ENCODE measurements around the gene IL19. TPM values are rescaled to one million over a fixed set of nuclear protein-coding genes. Genes with fewer than 3 reads are reported as not detected.
A peak's percentile ranks its signal among the peaks of the same experiment; 100 is the strongest.
"Not testable (repeated sequence)": the region's sequence is repeated elsewhere in the genome, so short reads cannot be mapped to it uniquely, and the experiment has no call there.

The IL19 gene
- total RNA-seq, 1 experiment from 2014 or later, result not detected

DNA sequence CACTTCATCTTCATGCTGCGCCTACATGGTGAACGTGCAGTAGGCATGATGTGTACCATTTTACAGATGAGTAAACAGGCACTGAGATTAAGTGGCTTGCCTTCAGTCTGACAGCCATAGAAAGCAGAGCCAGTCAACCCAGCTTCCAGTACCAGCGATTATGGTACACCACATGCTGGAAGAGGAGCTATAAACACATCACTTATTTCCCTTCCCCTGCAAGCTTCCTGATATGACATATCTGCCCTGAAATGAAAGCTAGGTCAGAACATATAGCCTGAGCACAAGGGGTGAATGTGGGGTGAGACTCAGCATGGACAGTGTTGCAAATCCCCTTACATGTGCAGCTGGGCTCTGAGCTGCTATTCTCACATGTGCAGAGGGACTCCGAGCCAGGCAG, 61.1 kb downstream of the IL19 start:
- no peak for DNase-seq (ENCODE audit: low spot score)

DNA sequence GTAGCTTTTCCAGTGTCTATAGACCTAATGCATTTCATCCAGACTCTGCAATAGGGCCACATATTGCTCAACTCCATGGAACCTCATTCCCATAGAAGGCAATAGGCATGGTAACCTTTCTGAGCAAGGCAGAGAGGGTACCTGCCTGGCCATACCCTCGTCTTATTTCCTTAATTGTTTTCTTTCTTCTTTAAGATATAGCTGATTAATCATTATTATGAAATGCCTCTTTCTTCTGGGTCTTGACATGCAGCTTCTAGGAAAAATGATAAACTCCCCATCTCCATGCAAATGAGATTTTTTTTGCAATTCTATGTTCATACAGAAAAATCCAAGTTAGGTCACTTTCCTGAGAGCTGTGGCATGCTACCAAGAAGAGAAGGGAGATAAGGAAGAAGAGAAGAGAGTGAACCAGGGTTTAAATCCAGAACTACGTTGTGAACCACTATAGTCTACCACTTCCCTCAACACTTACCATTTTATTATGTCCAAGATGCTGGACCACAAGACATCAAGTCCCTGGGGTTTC, 61.8 kb downstream of the IL19 start:
- DNase-seq (ENCODE audit: low spot score), result no peak

DNA sequence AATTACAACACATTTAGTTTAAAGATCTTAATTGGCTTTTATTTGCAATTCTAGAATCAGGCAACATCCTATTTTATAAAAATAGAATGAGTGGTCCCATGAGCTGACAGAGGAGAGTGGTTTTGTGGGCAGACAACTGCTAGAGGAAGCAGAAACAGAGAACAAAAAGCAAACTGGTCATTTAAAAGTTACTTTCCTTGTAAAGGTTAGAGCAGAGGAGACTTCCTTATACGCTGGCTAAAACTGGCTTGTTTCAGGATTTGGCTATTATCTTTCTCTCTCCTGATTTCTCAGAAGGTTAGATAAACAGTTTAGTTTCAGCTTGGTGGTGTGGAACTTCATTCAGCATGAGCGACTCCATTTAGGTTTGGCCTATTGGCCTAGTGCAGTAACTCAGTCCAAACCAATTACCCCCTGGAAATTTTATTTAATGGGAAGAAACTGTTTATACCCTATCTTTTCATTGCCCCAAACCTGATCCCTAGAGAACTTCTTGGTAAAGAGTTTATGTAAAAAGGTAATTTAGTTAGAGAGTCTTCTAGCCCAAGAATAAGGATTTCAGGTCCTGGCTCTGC, 62.6 kb downstream of the IL19 start:
- no peak for DNase-seq (ENCODE audit: low spot score)

DNA sequence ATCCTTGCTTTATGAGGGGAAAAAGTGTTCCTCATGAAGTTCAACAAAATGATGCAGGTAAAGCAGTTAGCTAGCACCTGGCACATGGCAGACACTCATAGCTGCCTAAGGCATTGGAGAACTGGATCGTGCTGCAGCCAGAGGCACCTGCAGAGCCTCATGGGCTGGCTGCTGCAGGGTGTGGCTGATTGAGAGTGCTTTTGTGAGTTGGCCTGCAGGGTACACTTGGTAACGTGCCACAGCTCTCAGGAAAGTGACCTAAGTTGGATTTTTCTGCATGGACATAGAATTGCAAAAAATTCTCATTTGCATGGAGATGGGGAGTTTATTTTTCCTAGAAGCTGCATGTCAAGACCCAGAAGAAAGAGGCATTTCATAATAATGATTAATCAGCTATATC, 63.2 kb downstream of the IL19 start:
- DNase-seq (ENCODE audit: low spot score), result no peak

DNA sequence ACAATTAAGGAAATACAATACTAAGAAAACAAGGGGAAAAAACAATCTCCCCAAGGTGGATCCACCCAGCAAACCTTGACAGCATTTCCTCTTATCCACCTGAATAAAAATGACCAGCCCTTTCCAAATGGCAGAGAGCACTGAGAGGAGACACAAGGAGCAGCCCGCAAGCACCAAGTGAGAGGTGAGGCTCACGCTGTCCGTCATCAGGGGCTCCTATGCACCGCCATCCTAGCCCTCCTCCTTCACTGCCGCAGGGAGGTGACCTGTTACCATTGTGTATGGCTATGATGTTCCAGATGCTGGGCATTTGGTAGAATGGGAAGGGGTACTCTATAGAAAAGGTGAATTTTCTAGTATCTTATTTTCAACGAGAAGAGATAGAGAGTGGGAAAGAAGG, 63.6 kb downstream of the IL19 start:
- DNase-seq (ENCODE audit: low spot score), result no peak

DNA sequence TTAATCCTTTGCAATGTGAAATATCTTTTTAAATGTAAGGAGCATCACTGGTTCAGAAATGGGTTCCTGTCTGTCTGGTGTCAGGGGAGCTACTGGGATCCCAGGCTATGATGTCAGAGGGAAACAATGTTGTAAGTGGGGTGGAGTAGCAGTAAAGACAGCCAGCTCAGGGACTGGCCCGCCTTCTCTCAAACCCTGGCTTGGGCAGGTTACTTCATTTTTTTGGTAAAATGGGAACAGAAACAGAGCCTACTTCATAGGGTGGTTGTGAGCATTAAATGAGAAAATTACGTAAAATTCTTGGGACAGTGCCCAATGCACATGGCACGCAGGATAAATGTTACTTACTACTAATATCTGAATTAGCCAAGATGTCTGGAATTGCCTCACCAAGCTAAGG, 64.1 kb downstream of the IL19 start:
- no peak for DNase-seq (ENCODE audit: low spot score)

DNA sequence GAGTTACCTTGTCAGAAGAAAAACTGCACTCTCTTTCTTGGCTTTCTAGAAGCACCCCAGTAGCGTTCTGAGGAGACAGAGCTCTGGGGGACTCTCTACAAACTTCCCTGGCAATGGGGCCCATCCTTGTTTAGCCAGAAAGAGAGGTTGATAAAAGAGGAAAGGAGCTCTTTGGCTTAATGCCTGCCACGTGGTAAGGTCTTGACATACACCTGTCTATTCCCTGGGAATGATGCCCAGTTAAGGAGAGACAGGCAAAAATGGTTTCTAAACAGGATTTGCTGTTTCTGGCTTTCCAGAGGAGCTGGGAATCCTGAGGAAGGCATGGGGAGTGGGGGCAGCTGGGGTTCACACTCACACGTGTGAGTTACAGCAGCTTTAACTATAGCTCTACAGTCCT, 64.6 kb downstream of the IL19 start:
- DNase-seq (ENCODE audit: low spot score), result no peak

DNA sequence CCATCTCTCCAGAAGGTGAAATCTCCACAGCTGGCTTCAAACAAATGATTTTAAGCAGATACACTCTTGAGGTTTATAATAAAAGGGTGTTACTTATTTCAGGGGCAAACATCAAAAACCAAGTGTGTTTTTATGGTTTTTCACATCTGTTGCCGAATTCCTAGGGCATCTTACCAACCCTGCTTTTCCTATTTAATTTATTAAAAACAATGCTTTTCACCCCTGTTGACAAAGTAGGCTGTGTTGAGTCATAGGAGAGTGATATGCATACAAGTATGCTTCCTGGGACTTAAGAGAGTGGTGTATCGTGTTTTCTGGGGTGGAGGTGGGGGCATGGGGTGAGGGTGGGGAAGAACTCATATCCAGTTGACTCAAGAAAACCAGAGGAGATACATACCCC, 65.5 kb downstream of the IL19 start:
- no peak for DNase-seq (ENCODE audit: low spot score)

DNA sequence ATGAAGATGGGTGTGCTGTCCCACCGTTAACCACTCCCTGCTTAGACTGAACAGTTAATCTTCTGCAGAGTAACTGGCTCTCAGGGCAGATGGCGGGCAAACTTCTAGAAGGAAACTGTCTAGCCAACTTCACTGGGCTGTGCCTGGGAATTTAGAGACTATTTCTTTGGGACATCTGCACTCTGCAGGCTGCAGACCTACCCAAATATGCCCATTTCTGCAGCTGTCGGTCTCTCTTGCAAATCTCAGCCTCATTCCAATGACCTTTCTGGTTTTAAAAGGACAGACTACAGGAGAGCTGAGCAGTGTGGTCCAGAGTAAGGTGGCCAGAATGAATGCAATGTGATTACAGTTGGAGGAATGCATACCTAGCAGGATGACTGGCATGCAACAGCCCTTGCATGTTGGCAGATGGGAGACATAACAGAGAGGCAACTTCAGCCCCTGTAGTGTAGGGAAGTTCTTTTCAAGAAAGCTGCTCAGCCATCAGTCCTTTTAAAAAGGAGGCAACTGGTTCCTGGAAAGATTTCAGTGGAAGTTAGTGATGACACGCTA, 68.5 kb downstream of the IL19 start:
- no peak for DNase-seq (ENCODE audit: low spot score)

DNA sequence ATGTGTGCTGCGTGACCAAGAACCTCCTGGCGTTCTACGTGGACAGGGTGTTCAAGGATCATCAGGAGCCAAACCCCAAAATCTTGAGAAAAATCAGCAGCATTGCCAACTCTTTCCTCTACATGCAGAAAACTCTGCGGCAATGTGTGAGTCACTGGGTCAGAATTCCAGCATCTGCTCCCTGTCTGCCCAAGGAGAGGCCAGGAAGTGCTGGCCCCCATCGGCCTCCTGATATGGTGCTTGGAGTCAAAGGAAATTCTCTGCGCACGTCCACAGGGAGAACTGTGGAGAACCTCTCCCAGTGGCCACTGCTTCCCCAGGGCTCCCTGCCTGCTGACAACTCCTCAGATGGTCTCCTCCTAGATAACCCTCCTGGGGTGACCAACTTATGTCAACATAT, 69.3 kb downstream of the IL19 start:
- peak; percentile 60 for DNase-seq (ENCODE audit: low spot score)

DNA sequence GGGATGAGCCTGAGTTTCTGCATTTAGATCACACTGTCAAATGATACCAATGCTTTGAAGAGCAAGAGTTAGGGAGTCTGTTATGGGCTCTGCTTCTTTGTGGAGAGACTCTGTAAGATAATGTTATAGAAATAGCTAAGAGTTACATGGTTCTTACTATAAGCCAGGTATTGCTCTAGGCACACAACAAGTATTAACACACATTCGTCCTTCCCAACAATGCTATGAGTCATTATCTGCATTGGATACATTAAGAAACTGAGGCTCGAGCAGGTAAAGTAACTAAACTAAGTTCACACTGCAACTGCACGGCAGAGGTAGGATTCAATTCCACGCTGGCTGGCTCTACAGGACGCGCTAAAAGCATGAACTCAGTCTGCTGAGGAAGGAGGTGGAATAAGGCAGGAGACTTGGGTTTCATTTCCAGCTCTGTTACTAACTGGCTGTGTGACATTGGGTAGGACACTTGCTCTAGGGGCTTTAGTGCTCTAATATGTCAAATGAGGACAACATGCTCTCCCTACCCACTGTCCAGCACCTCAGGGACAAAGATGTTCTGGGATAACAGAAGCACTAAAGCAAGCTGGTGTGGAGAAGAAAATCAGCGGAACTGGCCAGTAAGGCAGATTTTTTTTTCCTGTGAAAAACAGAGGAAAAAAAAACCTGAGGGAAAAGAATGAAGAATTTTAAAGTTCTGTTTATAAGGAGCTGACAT, 71.2 kb downstream of the IL19 start:
- DNase-seq (ENCODE audit: low spot score), result no peak

DNA sequence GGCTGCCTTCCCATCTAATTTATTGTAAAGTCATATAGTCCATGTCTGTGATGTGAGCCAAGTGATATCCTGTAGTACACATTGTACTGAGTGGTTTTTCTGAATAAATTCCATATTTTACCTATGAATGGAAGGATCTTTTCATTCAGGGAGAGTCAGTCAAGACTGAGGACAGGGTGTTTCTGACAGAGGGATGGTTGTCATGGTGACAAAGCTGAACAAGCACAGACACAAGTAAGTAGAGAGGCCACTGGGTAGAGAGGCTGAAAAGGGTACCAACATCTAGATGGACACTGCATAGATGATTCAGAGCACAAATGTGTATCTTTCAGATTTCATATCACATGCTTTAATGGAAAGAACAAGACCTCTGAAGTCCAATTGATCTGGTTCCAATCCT, 72.3 kb downstream of the IL19 start:
- DNase-seq (ENCODE audit: low spot score), result no peak

DNA sequence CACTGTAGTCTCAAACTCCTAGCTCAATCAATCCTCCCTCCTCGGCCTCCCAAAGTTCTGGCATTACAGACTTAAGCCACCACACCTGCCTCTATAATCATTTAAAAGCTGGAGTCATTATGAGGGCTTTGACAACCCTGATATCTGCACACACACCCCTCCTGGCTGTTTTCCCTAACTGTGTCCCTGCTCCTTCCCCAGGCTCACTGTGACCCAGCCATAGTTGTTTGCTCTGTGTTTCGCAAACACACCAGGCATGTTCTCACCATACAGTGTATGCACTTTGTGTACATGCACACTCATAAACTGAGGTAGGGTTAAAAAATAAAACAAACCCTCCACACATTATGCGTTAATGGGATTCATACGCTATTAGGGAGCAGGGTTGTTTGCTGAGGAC, 73.1 kb downstream of the IL19 start:
- DNase-seq (ENCODE audit: low spot score), result no peak

DNA sequence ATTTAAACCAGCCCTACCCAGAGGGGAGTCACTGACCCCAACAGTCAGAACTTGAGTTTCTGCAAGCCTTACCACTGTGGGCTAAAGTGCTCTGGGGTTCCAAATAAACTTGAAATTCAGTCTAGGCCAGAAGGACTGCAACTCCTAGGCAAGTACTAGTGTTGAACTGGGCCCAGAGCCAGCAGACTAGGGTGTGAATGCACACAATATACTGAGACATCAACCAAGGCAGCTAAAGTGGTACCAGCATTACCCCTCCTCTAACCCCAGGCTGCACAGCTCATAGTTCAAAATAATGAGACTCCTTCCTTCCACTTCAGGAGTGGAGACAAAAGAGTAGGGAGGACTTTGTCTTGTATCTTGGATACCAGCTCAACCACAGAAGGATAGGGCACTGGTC, 75.9 kb downstream of the IL19 start:
- DNase-seq (ENCODE audit: low spot score), result no peak

DNA sequence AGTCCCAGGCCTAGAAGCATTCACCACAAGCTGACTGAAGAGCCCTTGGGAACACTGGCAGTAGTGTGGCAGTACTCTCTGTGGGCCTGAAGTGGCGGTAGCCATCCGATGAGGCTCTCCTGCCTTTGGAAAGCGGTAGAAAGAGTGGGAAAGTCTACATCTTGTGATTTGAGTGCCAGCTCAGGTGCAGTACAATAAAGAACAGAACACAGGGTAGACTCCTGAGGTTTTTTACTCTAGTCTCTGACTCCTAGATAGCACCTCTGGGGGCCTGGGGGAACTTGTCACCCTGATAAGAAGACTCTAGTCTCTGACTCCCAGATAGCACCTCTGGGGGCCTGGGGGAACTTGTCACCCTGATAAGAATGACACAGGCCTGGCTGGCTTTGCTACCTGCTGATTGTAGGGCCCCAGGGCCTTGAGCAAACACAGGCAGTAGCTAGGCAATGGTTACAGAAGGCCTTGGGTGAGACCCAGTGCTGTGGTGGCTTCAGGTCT, 76.8 kb downstream of the IL19 start:
- DNase-seq (ENCODE audit: low spot score), result no peak

DNA sequence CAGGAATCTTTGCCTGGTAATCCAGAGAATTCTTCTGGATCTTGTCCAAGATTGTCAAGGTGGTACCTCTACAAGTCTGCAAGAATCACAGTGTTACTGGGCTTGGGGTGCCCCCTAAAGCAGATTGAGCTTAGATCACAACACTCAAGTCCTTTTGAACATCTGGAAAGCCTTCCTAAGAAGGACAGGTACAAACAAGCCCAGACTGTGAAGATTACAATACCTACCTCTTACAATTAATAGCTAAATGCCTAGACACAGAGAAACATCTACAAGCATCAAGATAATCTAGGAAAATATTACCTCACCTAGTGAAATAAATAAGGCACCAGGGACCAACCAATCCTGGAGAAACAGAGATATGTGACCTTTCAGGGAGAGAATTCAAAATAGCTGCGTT, 77.4 kb downstream of the IL19 start:
- no peak for DNase-seq (ENCODE audit: low spot score)

DNA sequence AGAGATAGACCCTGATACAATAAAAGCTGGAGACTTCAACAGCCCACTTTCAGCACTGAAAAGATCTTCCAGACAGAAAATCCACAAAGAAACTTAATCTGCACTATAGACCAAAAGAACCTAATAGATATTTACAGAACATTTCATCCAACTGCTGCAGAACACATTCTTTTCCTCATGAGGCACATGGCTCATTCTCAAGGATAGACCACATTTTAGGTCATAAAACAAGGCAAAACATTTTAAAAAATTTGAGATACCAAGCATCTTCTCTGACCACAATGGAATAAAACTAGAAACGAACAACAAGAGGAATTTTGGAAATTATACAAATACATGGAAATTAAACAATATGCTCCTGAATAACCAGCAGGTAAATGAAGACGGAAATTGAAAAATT, 79.8 kb downstream of the IL19 start:
- DNase-seq (ENCODE audit: low spot score), result no peak

DNA sequence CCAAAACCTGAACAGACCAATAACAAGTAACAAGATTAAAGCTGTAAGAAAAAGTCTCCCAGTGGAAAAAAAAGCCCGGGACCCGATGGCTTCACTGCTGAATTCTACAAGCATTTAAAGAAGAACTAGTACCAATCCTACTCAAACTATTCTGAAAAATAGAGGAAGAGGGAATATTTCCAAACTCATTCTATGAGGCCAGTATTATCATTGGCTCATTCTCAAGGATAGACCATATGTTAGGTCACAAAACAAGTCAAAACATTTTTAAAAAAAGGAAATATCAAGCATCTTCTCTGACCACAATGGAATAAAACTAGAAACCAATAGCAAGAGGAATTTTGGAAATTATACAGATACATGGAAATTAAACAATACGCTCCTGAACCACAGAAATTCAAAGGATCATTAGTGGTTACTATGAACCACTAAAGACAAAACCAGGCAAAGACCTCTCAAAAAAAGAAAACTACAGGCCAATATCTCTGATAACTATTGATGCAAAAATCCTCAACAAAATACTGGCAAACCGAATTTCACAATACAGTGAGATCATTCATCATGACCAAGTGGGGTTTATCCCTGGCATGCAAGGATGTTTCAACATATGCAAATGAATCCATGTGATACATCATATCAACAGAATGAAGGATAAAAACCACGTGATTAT, 80.9 kb downstream of the IL19 start:
- DNase-seq (ENCODE audit: low spot score), result no peak

DNA sequence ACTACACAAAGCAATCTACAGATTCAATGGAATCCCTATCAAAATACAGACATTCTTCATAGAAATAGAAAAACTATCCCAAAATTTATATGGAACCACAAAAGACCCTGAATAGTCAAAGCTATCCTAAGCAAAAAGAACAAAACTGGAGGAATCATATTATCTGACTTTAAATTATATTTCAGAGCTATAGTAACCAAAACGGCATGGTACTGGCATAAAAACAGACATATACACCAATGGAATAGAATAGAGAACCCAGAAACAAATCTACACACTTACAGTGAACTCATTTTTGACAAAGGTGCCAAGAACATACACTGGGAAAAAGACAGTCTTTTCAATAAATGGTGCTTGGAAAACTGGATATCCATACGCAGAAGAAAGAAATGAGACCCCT, 82.1 kb downstream of the IL19 start:
- DNase-seq (ENCODE audit: low spot score), result not testable (repeated sequence)

DNA sequence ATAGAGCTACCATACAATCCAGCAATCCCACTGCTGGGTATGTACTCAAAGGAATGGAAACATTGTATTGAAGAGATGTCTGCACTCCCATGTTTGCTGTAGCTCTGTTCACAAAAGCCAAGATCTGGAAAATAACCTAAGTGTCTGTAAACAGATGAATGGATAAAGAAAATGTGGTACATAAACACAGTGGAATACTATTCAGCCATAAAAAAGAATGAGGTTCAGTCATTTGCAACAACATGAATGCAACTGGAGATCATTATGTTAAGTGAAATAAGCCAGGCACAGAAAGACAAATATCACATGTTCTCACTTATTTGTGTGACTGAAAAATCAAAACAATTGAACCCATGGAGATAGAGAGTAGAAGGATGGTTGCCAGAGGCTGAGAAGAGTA, 83.1 kb downstream of the IL19 start:
- not testable (repeated sequence) for DNase-seq (ENCODE audit: low spot score)

DNA sequence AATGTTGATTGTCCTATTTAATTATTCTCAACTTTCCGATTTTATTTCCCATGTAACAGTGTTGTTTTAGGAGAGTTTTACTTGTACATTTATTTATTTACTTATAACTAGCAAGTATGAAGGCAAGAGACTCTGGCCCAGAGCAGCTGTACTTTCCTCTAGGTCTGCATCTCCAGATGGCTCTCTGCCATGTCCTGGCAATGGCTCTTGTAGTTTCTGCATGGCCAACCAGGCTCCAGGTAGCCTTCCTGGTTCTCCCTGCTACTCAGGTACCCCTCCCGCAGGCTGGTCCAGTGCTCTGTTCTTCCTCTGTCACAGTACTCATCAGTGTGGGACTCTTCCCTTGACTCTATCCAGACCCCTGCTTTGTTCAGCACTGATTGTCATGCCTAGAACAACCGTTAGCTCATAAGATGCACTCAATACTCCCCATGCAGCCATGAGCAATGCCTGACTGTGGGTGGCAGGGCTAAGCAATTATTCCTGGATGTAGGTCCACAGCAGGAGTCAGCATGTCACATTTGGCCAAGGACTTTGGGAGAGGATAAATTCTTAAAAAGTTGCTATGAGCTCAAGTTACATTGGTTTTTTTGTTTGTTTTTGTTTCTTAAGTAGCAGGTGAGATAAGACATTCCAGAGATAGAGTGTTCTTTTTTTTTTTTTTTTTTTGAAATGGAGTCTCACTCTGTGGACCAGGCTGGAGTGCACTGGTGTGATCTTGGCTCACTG, 84.0 kb downstream of the IL19 start:
- peak; percentile 26 for DNase-seq (ENCODE audit: low spot score)

DNA sequence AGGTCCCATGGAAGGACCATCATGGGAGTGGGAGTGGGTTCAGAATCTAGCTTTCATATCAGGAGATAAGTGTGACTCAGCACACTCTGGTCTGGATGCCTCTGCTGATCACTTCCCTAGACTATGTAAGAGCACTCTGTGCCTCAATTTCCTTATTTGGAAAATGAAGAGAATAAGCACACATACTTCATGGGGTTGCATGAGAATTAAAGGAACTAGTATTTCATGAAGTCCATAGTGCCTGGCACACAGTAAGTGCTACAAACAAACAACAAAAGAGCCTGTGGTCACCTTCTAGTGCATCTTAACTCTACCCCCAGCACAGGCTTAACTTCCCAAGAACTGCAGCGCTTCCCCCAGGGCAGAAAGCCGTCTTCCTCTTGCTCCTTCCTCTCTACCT, 85.3 kb downstream of the IL19 start:
- DNase-seq (ENCODE audit: low spot score), result no peak
